Duodenal mucosa (tissue), 2 donors: Measurements from ENCODE around the gene AMOTL1.

Experiments
- H3K27ac ChIP-seq: one replicate; pipeline ENCODE4 v1.7.0; 2013; ENCODE audit warnings: low read depth, low read length
- H3K27me3 ChIP-seq, 2 donors: one replicate each; pipeline ENCODE4 v1.7.0; 2013; ENCODE audit warnings: low read length in 2 of 2, control low read depth in 1 of 2; ENCODE audit not compliant: insufficient read depth in 2 of 2, control insufficient read depth in 1 of 2
- H3K36me3 ChIP-seq, 2 donors: one replicate each; pipeline ENCODE4 v1.7.0; 2013; ENCODE audit warnings: low read length in 2 of 2, control low read depth in 1 of 2; ENCODE audit not compliant: insufficient read depth in 2 of 2, control insufficient read depth in 1 of 2
- H3K4me1 ChIP-seq, 2 donors: one replicate each; pipeline ENCODE4 v1.7.0; 2013; ENCODE audit warnings: low read length in 2 of 2, control low read depth in 1 of 2; ENCODE audit not compliant: insufficient read depth in 2 of 2, control insufficient read depth in 1 of 2
- H3K4me3 ChIP-seq, 2 donors: one replicate each; pipeline ENCODE4 v1.7.0; 2013; ENCODE audit warnings: low read length in 2 of 2, low read depth in 1 of 2
- H3K9ac ChIP-seq, 2 donors: one replicate each; pipeline ENCODE4 v1.7.0; 2013; ENCODE audit warnings: low read length in 2 of 2, low read depth in 1 of 2
- H3K9me3 ChIP-seq, 2 donors: one replicate each; pipeline ENCODE4 v1.7.0; 2013; ENCODE audit warnings: low read length in 2 of 2, control low read depth in 1 of 2; ENCODE audit not compliant: control insufficient read depth in 1 of 2

The AMOTL1 gene

GRCh38 chr11:94920311-94920710, 152.2 kb downstream of the AMOTL1 start:
- no peak overlapping the region for H3K9ac ChIP-seq
- H3K27me3 ChIP-seq: no peaks in the 10 kb centered on the region
- peaks cover 0 to 10% of the 10 kb centered on the region in 2 donors for H3K4me1 ChIP-seq
- no peaks in the 10 kb centered on the region for H3K36me3 ChIP-seq
- H3K9me3 ChIP-seq: no peaks in the 10 kb centered on the region
- no peak overlapping the region for H3K27ac ChIP-seq
- H3K4me3 ChIP-seq: no peak overlapping the region

GRCh38 chr11:94922321-94923003, 154.3 kb downstream of the AMOTL1 start:
- no peaks in the 10 kb centered on the region for H3K27me3 ChIP-seq
- H3K9me3 ChIP-seq: no peaks in the 10 kb centered on the region
- H3K36me3 ChIP-seq: no peaks in the 10 kb centered on the region
- no peak overlapping the region for H3K9ac ChIP-seq
- no peak overlapping the region for H3K4me3 ChIP-seq
- no peak overlapping the region for H3K27ac ChIP-seq
- peaks cover 18 to 28% of the 10 kb centered on the region in 2 donors for H3K4me1 ChIP-seq

- Histone ChIP-seq H3K4me3 (no peak overlapping the region), H3K36me3 (no peaks in the 10 kb centered on the region), H3K27me3 (no peaks in the 10 kb centered on the region), H3K27ac (no peak overlapping the region), H3K4me1 (peaks cover 19 to 29% of the 10 kb centered on the region in 2 donors), H3K9me3 (no peaks in the 10 kb centered on the region), H3K9ac (no peak overlapping the region)
These were observed 154.8 kb downstream of the AMOTL1 start for GRCh38 chr11:94923004-94923334.

- Histone ChIP-seq H3K9ac (no peak overlapping the region), H3K27ac (no peak overlapping the region), H3K4me1 (peaks cover 19 to 29% of the 10 kb centered on the region in 2 donors), H3K9me3 (no peaks in the 10 kb centered on the region), H3K27me3 (no peaks in the 10 kb centered on the region), H3K4me3 (no peak overlapping the region), H3K36me3 (no peaks in the 10 kb centered on the region)
These were observed 156.0 kb downstream of the AMOTL1 start for GRCh38 chr11:94924171-94924572.

GRCh38 chr11:94924612-94925011, 156.5 kb downstream of the AMOTL1 start:
- Histone ChIP-seq H3K27me3 (no peaks in the 10 kb centered on the region), H3K27ac (no peak overlapping the region), H3K9ac (no peak overlapping the region), H3K9me3 (no peaks in the 10 kb centered on the region), H3K4me3 (peak overlapping the region in 1 of 2 donors; percentile 17), H3K36me3 (no peaks in the 10 kb centered on the region), H3K4me1 (peaks cover 19 to 29% of the 10 kb centered on the region in 2 donors)

- no peak overlapping the region for H3K27ac ChIP-seq
- H3K27me3 ChIP-seq: no peaks in the 10 kb centered on the region
- H3K4me3 ChIP-seq: no peak overlapping the region
- H3K9ac ChIP-seq: no peak overlapping the region
- H3K9me3 ChIP-seq: no peaks in the 10 kb centered on the region
- H3K4me1 ChIP-seq: peaks cover 19 to 29% of the 10 kb centered on the region in 2 donors
- no peaks in the 10 kb centered on the region for H3K36me3 ChIP-seq
These were observed 157.5 kb downstream of the AMOTL1 start for GRCh38 chr11:94925422-94926270.

GRCh38 chr11:94926271-94926625, 158.1 kb downstream of the AMOTL1 start:
- Histone ChIP-seq H3K4me1 (peaks cover 19 to 29% of the 10 kb centered on the region in 2 donors), H3K4me3 (no peak overlapping the region), H3K27me3 (no peaks in the 10 kb centered on the region), H3K36me3 (no peaks in the 10 kb centered on the region), H3K9ac (no peak overlapping the region), H3K27ac (peak overlapping the region; percentile 14), H3K9me3 (no peaks in the 10 kb centered on the region)
